ENCODE results near the gene HNRNPCL1. TPM values are rescaled to one million over a fixed set of nuclear protein-coding genes. Genes with fewer than 3 reads are reported as not detected.
"Not testable (repeated sequence)": the region's sequence is repeated elsewhere in the genome, so short reads cannot be mapped to it uniquely, and the experiment has no call there.

Gene HNRNPCL1
- total and polyA plus RNA-seq, 2 of the 8 experiments (the other 6 are each of a cell fraction or from before 2014, with no cell fraction given), result not detected

DNA sequence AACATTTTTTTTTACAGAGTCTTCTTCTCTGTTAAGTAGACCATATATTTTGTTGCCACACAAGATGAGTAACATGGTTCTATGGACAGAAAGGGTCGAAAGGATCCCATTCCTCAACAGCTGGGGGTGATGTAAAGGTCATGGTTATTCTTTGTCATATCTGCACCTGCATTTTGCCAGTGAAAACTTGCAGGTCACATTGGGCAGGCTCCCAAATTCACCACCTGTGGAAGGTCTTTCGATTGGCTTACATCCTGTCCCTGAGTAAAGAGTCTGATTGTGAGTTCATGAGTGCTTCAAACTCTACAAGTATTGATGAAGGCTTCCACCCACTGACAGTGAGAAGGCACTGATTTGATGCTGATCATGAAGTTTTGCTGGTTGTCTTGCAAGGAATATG, 15.3 kb downstream of the HNRNPCL1 start:
- 55% methylated on average over 2 of the region's 2 CpGs; no CpG with 5 or more reads in 1 of the 2 experiments for WGBS, 2 experiments (ENCODE audit: extremely low coverage in 1 of 2, insufficient coverage in 1 of 2, insufficient read length in 1 of 2, insufficient replicate concordance in 2 of 2, low coverage in 1 of 2, low lambda C conversion rate in 2 of 2, missing lambda C conversion rate in 1 of 2)
- H3K23ac ChIP-seq (ENCODE audit: insufficient read length); H2BK20ac ChIP-seq (ENCODE audit: low read length); H4K20me1 ChIP-seq (replicated peaks in 1 of 2; ENCODE audit: control insufficient read depth in 1 of 2, insufficient read depth in 2 of 2, low read length in 2 of 2); H3K27me3 ChIP-seq (replicated peaks in 1 of 4; ENCODE audit: control insufficient read depth in 3 of 4, extremely low read depth in 1 of 4, insufficient read depth in 3 of 4, low read length in 3 of 4); FAIRE-seq; H2BK120ac ChIP-seq (replicated peaks; ENCODE audit: low read depth, low read length); H2AFZ ChIP-seq (ENCODE audit: low read length); POLR2A ChIA-PET (ENCODE audit: partially characterized antibody); CTCF ChIA-PET (ENCODE audit: partially characterized antibody); H3K4me3 ChIP-seq (ENCODE audit: extremely low read depth in 1 of 4, insufficient read depth in 2 of 4, low read depth in 3 of 4, low read length in 4 of 4); H2BK12ac ChIP-seq (ENCODE audit: low read depth, low read length); H4K8ac ChIP-seq (ENCODE audit: extremely low read depth, insufficient read depth, low read length); H2AK5ac ChIP-seq (ENCODE audit: low read depth, low read length); H3K4me2 ChIP-seq (ENCODE audit: insufficient read depth in 1 of 2, low read depth in 2 of 2, low read length in 2 of 2); H3K4me1 ChIP-seq (replicated peaks in 1 of 4; ENCODE audit: control insufficient read depth in 3 of 4, insufficient read depth in 4 of 4, low read length in 3 of 4); H3K23me2 ChIP-seq (ENCODE audit: low read depth, low read length); H3K4ac ChIP-seq (replicated peaks; ENCODE audit: insufficient read length, low read depth, low read length); H2BK5ac ChIP-seq (ENCODE audit: low read depth, low read length); H2BK15ac ChIP-seq (ENCODE audit: low read length); H4K5ac ChIP-seq (ENCODE audit: insufficient read length, low read depth, low read length); H3K18ac ChIP-seq (ENCODE audit: extremely low read depth, low read length); H3K56ac ChIP-seq (replicated peaks; ENCODE audit: insufficient read length, low read depth, low read length); H3K36me3 ChIP-seq (ENCODE audit: control insufficient read depth in 2 of 4, insufficient read depth in 4 of 4, low read length in 3 of 4); H3K9ac ChIP-seq (replicated peaks in 1 of 4; ENCODE audit: extremely low read depth in 1 of 4, low read depth in 3 of 4, low read length in 3 of 4); H3K14ac ChIP-seq (ENCODE audit: insufficient read length); H4K91ac ChIP-seq (replicated peaks; ENCODE audit: insufficient read length, low read length); H3K79me2 ChIP-seq (ENCODE audit: control insufficient read depth in 1 of 2, insufficient read depth in 2 of 2, low read length in 2 of 2); H3K79me1 ChIP-seq (ENCODE audit: low read depth, low read length); H3K27ac ChIP-seq (ENCODE audit: low read depth, low read length); DNase-seq (ENCODE audit: low read depth in 1 of 2, low spot score in 2 of 2): not testable (repeated sequence)
- peaks cover 4 to 26% of the 10 kb centered on the region in 2 experiments; a peak in 2 of 4 replicates for H3K9me3 ChIP-seq (ENCODE audit: insufficient read depth in 2 of 2, low read depth in 1 of 2, low read length in 1 of 2)

DNA sequence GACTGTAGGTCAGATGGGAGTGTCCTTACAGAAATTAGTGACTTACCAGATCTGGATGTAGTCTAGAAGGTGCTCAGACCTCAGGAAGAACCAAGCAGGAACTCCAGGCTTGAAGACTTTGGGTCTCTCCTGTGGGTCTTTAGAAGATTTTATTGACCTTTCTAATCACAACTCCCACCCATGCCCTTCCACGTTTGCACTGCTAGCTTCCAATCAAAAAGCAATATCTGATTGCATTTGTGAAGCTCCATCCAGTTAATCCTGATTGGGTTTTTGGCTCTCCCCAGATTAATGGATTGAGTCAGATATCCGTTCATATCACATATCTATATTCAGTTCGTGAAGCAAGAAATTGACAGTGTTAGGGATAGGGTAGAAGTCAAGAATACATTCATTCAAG, 17.2 kb downstream of the HNRNPCL1 start, which contains the start of gene PRAMEF11:
Gene PRAMEF11, minus strand, starts transcription at position 101 of the 400 bp plus-strand sequence. CDS start 2,621 bp downstream, outside the sequence.
- DNase-seq (ENCODE audit: low read depth in 1 of 2, low spot score in 2 of 2); H2BK120ac ChIP-seq (replicated peaks; ENCODE audit: low read depth, low read length); H3K79me2 ChIP-seq (ENCODE audit: control insufficient read depth in 1 of 2, insufficient read depth in 2 of 2, low read length in 2 of 2); H4K91ac ChIP-seq (replicated peaks; ENCODE audit: insufficient read length, low read length); H3K4ac ChIP-seq (replicated peaks; ENCODE audit: insufficient read length, low read depth, low read length); H2BK5ac ChIP-seq (ENCODE audit: low read depth, low read length); H3K4me1 ChIP-seq (replicated peaks in 1 of 4; ENCODE audit: control insufficient read depth in 3 of 4, insufficient read depth in 4 of 4, low read length in 3 of 4); FAIRE-seq; H3K18ac ChIP-seq (ENCODE audit: extremely low read depth, low read length); H3K9ac ChIP-seq (replicated peaks in 1 of 4; ENCODE audit: extremely low read depth in 1 of 4, low read depth in 3 of 4, low read length in 3 of 4); H3K56ac ChIP-seq (replicated peaks; ENCODE audit: insufficient read length, low read depth, low read length); H3K23ac ChIP-seq (ENCODE audit: insufficient read length); H3K79me1 ChIP-seq (ENCODE audit: low read depth, low read length); H3K23me2 ChIP-seq (ENCODE audit: low read depth, low read length); H3K4me2 ChIP-seq (ENCODE audit: insufficient read depth in 1 of 2, low read depth in 2 of 2, low read length in 2 of 2); H4K20me1 ChIP-seq (replicated peaks in 1 of 2; ENCODE audit: control insufficient read depth in 1 of 2, insufficient read depth in 2 of 2, low read length in 2 of 2); H2BK20ac ChIP-seq (ENCODE audit: low read length); H2AK5ac ChIP-seq (ENCODE audit: low read depth, low read length); H2BK12ac ChIP-seq (ENCODE audit: low read depth, low read length); CTCF ChIA-PET (ENCODE audit: partially characterized antibody); H3K27ac ChIP-seq (ENCODE audit: low read depth, low read length); H4K5ac ChIP-seq (ENCODE audit: insufficient read length, low read depth, low read length); H3K4me3 ChIP-seq (ENCODE audit: extremely low read depth in 1 of 4, insufficient read depth in 2 of 4, low read depth in 3 of 4, low read length in 4 of 4); H3K27me3 ChIP-seq (replicated peaks in 1 of 4; ENCODE audit: control insufficient read depth in 3 of 4, extremely low read depth in 1 of 4, insufficient read depth in 3 of 4, low read length in 3 of 4); H2BK15ac ChIP-seq (ENCODE audit: low read length); H3K14ac ChIP-seq (ENCODE audit: insufficient read length); POLR2A ChIA-PET (ENCODE audit: partially characterized antibody); H2AFZ ChIP-seq (ENCODE audit: low read length); H3K36me3 ChIP-seq (ENCODE audit: control insufficient read depth in 2 of 4, insufficient read depth in 4 of 4, low read length in 3 of 4); H4K8ac ChIP-seq (ENCODE audit: extremely low read depth, insufficient read depth, low read length): not testable (repeated sequence)
- 38% methylated on average over 3 of the region's 3 CpGs; no CpG with 5 or more reads in 1 of the 2 experiments for WGBS, 2 experiments (ENCODE audit: extremely low coverage in 1 of 2, insufficient coverage in 1 of 2, insufficient read length in 1 of 2, insufficient replicate concordance in 2 of 2, low coverage in 1 of 2, low lambda C conversion rate in 2 of 2, missing lambda C conversion rate in 1 of 2)
- peaks cover 0 to 12% of the 10 kb centered on the region in 2 experiments; a peak in 2 of 4 replicates for H3K9me3 ChIP-seq (ENCODE audit: insufficient read depth in 2 of 2, low read depth in 1 of 2, low read length in 1 of 2)

Data from H1 (cell line).